Common myeloid progenitor, CD34-positive (primary cell): Measurements from ENCODE around the gene NLRP11.
"Not testable (repeated sequence)": the region's sequence is repeated elsewhere in the genome, so short reads cannot be mapped to it uniquely, and the experiment has no call there.

Experiments used
- CTCF ChIA-PET: fragments of 350-600 bp; sonication (Branson Sonifier 250); formaldehyde crosslinking; loops from one replicate; lab custom pipeline; 2021; ENCODE audit warnings: antibody characterized with exemption; lab: Charles Lee
- POLR2A ChIA-PET: fragments of 350-600 bp; sonication (Branson Sonifier 250); formaldehyde crosslinking; loops from one replicate; lab custom pipeline; 2021; ENCODE audit warnings: antibody characterized with exemption; lab: Charles Lee
- DNase-seq, 3 donors: peaks; one replicate each; pipeline versions ENCODE4 v3.0.0 to v3.0.0-alpha.2; 2013
- H3K27ac ChIP-seq, 2 experiments: 1 replicate in 1 of 2; 2 replicates in 1 of 2; pipeline ENCODE4 v1.7.0; 2013; ENCODE audit warnings: inconsistent platforms in 2 of 2, low read length in 2 of 2, mild to moderate bottlenecking in 2 of 2, low read depth in 1 of 2, moderate library complexity in 1 of 2; ENCODE audit not compliant: severe bottlenecking in 2 of 2, insufficient read depth in 1 of 2, poor library complexity in 1 of 2
- H3K27me3 ChIP-seq, 5 experiments: replicated peaks in 2 of 5; 1 replicate in 3 of 5; 2 replicates in 2 of 5; pipeline versions ENCODE4 v1.6.1 to v1.7.0; 2013; ENCODE audit warnings: low read length in 4 of 5, mild to moderate bottlenecking in 2 of 5, moderate library complexity in 2 of 5, inconsistent platforms in 1 of 5; ENCODE audit not compliant: insufficient read depth in 5 of 5, control insufficient read depth in 4 of 5
- H3K36me3 ChIP-seq, 4 experiments: 1 replicate in 2 of 4; 2 replicates in 2 of 4; pipeline versions ENCODE4 v1.6.1 to v1.7.0; 2013; ENCODE audit warnings: low read length in 3 of 4, control low read depth in 1 of 4, mild to moderate bottlenecking in 1 of 4; ENCODE audit not compliant: control insufficient read depth in 4 of 4, insufficient read depth in 4 of 4
- H3K4me1 ChIP-seq, 4 experiments: 1 replicate in 3 of 4; 2 replicates in 1 of 4; pipeline versions ENCODE4 v1.6.1 to v1.7.1; 2013; ENCODE audit warnings: low read length in 3 of 4, mild to moderate bottlenecking in 3 of 4, control low read depth in 1 of 4, inconsistent platforms in 1 of 4, moderate library complexity in 1 of 4; ENCODE audit not compliant: control insufficient read depth in 4 of 4, insufficient read depth in 4 of 4; ENCODE audit errors: control extremely low read depth in 1 of 4
- H3K4me3 ChIP-seq, 7 experiments: 1 replicate in 4 of 7; 2 replicates in 3 of 7; pipeline versions ENCODE4 v1.5.1 to v1.7.0; 2013; ENCODE audit warnings: mild to moderate bottlenecking in 7 of 7, low read length in 6 of 7, moderate library complexity in 6 of 7, inconsistent platforms in 2 of 7, low read depth in 2 of 7, control low read depth in 1 of 7; ENCODE audit not compliant: insufficient read depth in 4 of 7, control insufficient read depth in 1 of 7; ENCODE audit errors: extremely low read depth in 1 of 7
- H3K9me3 ChIP-seq, 5 experiments: 1 replicate in 4 of 5; 2 replicates in 1 of 5; pipeline versions ENCODE4 v1.6.1 to v1.7.1; 2013; ENCODE audit warnings: low read length in 4 of 5, mild to moderate bottlenecking in 2 of 5, inconsistent platforms in 1 of 5, low read depth in 1 of 5, moderate library complexity in 1 of 5; ENCODE audit not compliant: control insufficient read depth in 4 of 5, insufficient read depth in 2 of 5; ENCODE audit errors: control extremely low read depth in 1 of 5
- WGBS: methylation state at CpG from one replicate; pipeline ENCODE4 v1.1.5; 2013; ENCODE audit not compliant: insufficient coverage; 5-methylcytosine and 5-hydroxymethylcytosine counted together

NLRP11 gene

GRCh38 chr19:55766466-55766865, 65.3 kb downstream of the NLRP11 start:
- Histone ChIP-seq H3K9me3 (no peaks in the 10 kb centered on the region), H3K27ac (no peak overlapping the region), H3K36me3 (no peaks in the 10 kb centered on the region), H3K4me3 (no peak overlapping the region), H3K27me3 (peaks cover 0 to 3% (median 0%) of the 10 kb centered on the region in 5 experiments), H3K4me1 (no peaks in the 10 kb centered on the region)
- ChIA-PET CTCF (no interaction called here), POLR2A (no interaction called here)
- DNase-seq = peak in 2 of 3 donors; percentile 3 to 10
- WGBS = 100% methylated on average over 1 of the region's 7 CpGs

GRCh38 chr19:55758797-55759196, 73.0 kb downstream of the NLRP11 start, which contains the start of gene RFPL4A:
RFPL4A (plus strand) TSS chr19:55759097; CDS start chr19:55761801, 2,704 bp downstream.
- H3K27me3 ChIP-seq, POLR2A ChIA-PET, H3K4me1 ChIP-seq, CTCF ChIA-PET, H3K9me3 ChIP-seq, H3K27ac ChIP-seq, H3K36me3 ChIP-seq, DNase-seq, H3K4me3 ChIP-seq: not testable (repeated sequence)
- WGBS = no CpG with 5 or more reads among the region's 3 CpGs

GRCh38 chr19:55756808-55757207, 75.0 kb downstream of the NLRP11 start:
- H3K4me1 ChIP-seq, H3K27me3 ChIP-seq, H3K27ac ChIP-seq, POLR2A ChIA-PET, DNase-seq, CTCF ChIA-PET, H3K4me3 ChIP-seq, H3K36me3 ChIP-seq, H3K9me3 ChIP-seq: not testable (repeated sequence)
- 86% methylated on average over 4 of the region's 4 CpGs for WGBS

GRCh38 chr19:55753401-55753800, 78.4 kb downstream of the NLRP11 start:
- Histone ChIP-seq H3K4me1 (no peaks in the 10 kb centered on the region), H3K27me3 (no peaks in the 10 kb centered on the region), H3K4me3 (no peak overlapping the region), H3K9me3 (peaks cover 0 to 5% (median 0%) of the 10 kb centered on the region in 5 experiments), H3K27ac (no peak overlapping the region), H3K36me3 (no peaks in the 10 kb centered on the region)
- POLR2A ChIA-PET = no interaction called here
- DNase-seq = no peak
- CTCF ChIA-PET = no interaction called here
- 100% methylated on average over 1 of the region's 3 CpGs for WGBS

- DNase-seq = no peak
- Histone ChIP-seq H3K27ac (no peak overlapping the region), H3K9me3 (peaks cover 0 to 2% (median 0%) of the 10 kb centered on the region in 5 experiments), H3K27me3 (no peaks in the 10 kb centered on the region), H3K4me3 (no peak overlapping the region), H3K4me1 (no peaks in the 10 kb centered on the region), H3K36me3 (no peaks in the 10 kb centered on the region)
- WGBS = no CpG with 5 or more reads among the region's 6 CpGs
- ChIA-PET CTCF (no interaction called here), POLR2A (no interaction called here)
These were observed 81.1 kb downstream of the NLRP11 start for GRCh38 chr19:55750715-55751114.

GRCh38 chr19:55738302-55738701, 93.5 kb downstream of the NLRP11 start, which contains the start of gene NLRP9:
NLRP9 (minus strand) TSS chr19:55738402; CDS start chr19:55738374, 28 bp downstream.
- ChIA-PET POLR2A (no interaction called here), CTCF (no interaction called here)
- H3K27me3 ChIP-seq = peaks cover 0 to 4% (median 0%) of the 10 kb centered on the region in 5 experiments
- H3K36me3 ChIP-seq = no peaks in the 10 kb centered on the region
- DNase-seq = no peak
- 100% methylated on average over 1 of the region's 3 CpGs for WGBS
- no peak within 1 kb of the TSS for H3K4me3 ChIP-seq
- H3K4me1 ChIP-seq = peaks cover 0 to 3% (median under 1%) of the 10 kb centered on the region in 4 experiments
- no peak within 1 kb of the TSS for H3K27ac ChIP-seq
- peaks cover 0 to 3% (median 0%) of the 10 kb centered on the region in 5 experiments for H3K9me3 ChIP-seq
